ENCODE data around the gene LYRM9.
"Not testable (repeated sequence)": the region's sequence is repeated elsewhere in the genome, so short reads cannot be mapped to it uniquely, and the experiment has no call there.

Gene LYRM9

GRCh38 chr17:27837769-27838168 lies 55.4 kb downstream of the LYRM9 start:
- not testable (repeated sequence) for DNase-seq

GRCh38 chr17:27836651-27837050 lies 56.5 kb downstream of the LYRM9 start:
- no peak for DNase-seq

- no peak for DNase-seq
Measured at GRCh38 chr17:27834571-27834970, 58.6 kb downstream of the LYRM9 start.

- DNase-seq: no peak
Measured at GRCh38 chr17:27832831-27833230, 60.3 kb downstream of the LYRM9 start.

GRCh38 chr17:27829888-27830287 lies 63.3 kb downstream of the LYRM9 start:
- DNase-seq: not testable (repeated sequence)

- not testable (repeated sequence) for DNase-seq
Measured at GRCh38 chr17:27829143-27829711, 63.9 kb downstream of the LYRM9 start.
